GM19324 (cell line): Measurements from ENCODE around the gene TEKT1.
"Not testable (repeated sequence)": the region's sequence is repeated elsewhere in the genome, so short reads cannot be mapped to it uniquely, and the experiment has no call there.

Source experiments
- ATAC-seq: cut with Tn5 transposase; IDR thresholded peaks from one replicate; pipeline ENCODE4 v1.9.1; 2021; ENCODE audit warnings: mild to moderate bottlenecking, moderate library complexity; ENCODE audit not compliant: unreplicated experiment, low FRiP score

The TEKT1 gene

DNA sequence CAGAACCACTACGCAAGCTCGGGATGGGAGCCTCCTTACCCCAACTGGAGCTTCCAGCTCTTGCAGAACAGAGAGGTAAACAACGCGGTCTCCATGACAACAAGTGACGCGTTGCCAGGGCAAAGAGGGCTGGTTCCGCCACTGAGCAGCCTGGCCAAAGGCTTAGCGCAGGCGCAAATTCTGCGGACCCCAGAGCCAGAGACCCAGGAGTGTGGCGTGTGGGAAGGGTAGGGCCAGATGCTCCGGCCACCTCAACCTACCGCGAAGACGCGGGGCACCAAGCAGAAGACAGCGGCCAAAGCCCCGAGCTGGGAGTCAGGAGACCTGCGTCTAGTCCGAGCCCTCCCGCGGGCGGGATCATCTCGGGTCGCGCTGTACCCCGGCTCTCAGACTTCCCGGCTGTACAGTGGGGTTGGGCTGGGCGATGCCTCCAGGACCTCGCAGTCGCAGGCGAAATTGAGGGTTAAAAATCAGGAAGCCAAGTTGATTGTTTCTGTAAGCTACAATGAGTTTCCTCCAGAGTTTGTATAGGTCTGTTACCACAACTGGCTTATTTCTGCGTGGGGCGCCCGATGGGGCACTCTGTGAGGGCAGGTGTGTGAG lies at the start of gene TEKT1:
TEKT1 (minus strand) TSS at position 69 of the 603 bp plus-strand sequence. CDS start 1,353 bp downstream, outside the sequence.
- no peak for ATAC-seq

DNA sequence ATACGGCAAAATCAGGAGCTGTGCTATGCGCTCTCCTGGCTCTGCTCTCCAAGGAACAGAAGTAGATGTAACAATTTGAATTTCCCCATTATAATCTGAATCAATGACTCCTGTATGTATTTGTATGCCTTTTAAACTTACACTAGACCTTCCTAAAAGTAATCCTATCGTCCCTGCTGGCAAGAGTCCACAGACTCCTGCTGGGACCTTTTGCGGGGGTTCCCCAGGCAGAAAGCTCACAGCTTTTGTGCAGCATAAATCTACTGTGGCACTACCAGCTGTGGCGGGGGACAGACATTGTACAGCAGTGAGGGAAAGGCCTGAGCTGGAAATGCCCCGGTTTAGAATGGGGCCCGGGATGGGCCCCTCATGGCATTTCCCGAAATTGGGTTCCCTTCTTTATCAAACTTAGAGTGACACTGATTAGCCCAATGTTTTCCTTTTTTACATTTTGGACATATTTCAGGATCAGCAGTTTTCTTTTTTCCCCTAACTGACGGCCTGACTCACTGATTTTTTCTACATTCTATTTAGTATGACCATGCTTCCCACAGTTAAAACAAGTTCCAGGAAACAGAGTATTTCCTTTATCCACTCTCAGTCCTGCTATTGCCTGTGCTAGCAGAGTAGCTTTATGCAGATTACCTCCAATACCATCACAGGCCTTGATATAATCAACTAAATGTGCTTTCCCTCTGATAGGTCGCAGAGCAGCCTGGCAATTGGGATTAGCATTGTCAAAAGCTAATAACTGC lies 47.9 kb upstream of the TEKT1 start:
- ATAC-seq: not testable (repeated sequence)

DNA sequence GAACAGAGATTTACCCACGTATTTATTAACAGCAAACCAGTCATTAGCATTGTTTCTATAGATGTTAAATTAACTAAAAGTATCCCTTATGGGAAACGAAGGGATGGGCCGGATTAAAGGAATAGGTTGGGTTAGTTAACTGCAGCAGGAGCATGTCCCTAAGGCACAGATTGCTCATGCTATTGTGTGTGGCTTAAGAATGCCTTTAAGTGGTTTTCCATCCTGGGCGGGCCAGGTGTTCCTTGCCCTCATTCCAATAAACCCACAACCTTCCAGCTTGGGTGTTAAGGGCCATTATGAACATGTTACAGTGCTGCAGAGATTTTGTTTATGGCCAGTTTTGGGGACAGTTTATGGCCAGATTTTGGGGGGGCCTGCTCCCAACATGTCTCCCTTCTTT lies 43.7 kb upstream of the TEKT1 start:
- not testable (repeated sequence) for ATAC-seq

DNA sequence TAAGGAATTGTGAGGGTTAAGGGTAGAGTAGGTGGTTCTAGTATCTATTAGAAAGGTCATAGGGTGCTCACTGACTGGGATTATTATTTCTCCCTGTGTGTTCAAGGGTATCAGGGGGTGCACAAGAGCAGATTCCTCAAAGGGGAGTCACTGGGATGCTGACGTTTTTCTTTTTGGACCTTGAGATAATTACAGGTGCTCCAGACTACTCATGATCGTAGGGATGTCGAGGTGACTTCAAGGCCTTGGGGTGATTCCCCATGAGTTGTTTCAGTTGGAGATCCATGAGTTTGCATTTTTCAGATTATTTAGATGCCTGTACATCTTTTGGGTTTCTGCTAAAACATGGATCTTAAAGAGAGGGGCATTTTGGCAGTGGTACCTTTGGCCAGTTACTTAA lies 41.4 kb upstream of the TEKT1 start:
- no peak for ATAC-seq

- ATAC-seq: no peak
Measured at GRCh38 chr17:6870841-6871240, 39.3 kb upstream of the TEKT1 start.

- no peak for ATAC-seq
Measured at GRCh38 chr17:6868582-6868981, 37.1 kb upstream of the TEKT1 start.

DNA sequence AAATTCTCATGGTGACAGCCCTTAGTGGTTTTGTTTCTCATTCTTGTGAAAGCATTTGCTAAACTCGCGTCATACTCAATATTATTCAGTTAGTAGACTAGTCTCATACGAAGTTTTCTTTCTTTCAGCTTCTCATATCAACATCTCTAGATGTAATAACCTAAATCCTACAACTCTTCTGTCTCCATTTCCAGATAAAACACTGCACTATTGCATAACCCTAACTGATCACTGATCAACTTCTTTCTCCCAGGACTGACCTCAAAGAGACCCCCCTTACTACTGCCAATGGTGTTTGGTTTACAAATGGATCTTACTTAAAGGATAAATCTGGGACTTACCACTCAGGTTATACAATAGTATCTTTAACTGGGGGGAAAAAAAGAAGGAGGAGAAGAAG lies 36.3 kb upstream of the TEKT1 start:
- no peak for ATAC-seq

DNA sequence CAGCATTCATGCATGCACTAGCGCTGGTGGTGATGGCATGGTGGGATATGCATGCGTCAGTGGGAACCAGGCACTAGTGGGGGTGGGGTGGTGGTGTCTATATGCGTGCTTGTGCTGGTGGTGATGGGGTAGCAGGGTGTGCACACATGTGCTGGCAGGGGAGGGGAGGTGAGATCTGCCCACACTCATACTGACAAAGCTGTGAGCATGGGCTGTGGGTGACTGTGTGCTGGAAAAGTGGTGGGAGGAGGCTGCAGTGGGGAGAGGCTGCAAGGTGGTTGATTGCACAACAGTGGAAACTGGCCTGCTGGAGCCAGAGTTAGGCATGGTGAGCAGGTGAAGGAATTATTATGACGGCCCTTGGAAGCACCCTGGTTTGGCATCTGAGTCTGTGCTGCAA lies 31.3 kb upstream of the TEKT1 start:
- ATAC-seq: no peak

GRCh38 chr17:6862122-6862521 lies 30.6 kb upstream of the TEKT1 start:
- ATAC-seq: no peak

DNA sequence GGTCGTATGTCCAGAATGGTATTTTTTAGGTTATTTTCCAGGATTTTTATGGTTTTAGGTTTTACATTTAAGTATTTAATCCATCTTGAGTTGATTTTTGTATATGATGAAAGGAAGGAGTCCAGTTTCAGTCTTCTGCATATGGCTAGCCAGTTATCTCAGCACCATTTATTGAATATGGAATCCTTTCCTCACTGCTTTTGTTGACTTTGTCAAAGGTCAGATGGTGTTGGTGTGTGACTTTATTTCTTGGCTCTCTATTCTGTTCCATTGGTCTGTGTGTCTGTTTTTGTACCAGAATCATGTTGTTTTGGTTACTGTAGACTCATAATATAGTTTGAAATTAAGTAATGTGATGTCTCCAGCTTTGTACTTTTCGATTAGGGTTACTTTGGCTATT lies 26.4 kb upstream of the TEKT1 start:
- ATAC-seq: no peak

DNA sequence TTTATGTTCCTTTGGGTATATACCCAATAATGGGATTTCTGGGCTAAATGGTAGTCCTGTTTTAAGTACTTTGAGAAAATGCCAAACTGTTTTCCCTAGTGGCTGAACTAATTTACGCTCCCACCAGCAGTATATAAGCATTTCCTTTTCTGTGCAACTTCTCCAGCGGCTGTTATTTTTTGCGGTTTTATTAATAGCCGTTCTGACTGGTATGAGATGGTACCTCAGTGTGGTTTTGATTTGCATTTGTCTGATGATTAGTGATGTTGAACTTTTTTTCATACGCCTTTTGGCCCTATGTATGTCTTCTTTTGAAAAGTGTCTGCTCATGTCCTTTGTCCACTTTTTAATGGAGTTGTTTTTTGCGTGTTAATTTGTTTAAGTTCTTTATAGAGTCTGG lies 25.8 kb upstream of the TEKT1 start:
- ATAC-seq: no peak

- ATAC-seq: no peak
Measured at GRCh38 chr17:6856051-6856450, 24.5 kb upstream of the TEKT1 start.

GRCh38 chr17:6853764-6854442 lies 22.4 kb upstream of the TEKT1 start:
- ATAC-seq: no peak

GRCh38 chr17:6848545-6849179 lies 17.1 kb upstream of the TEKT1 start:
- ATAC-seq: not testable (repeated sequence)

- ATAC-seq: not testable (repeated sequence)
Measured at GRCh38 chr17:6846138-6846537, 14.6 kb upstream of the TEKT1 start.

- ATAC-seq: not testable (repeated sequence)
Measured at GRCh38 chr17:6844406-6844805, 12.9 kb upstream of the TEKT1 start.

DNA sequence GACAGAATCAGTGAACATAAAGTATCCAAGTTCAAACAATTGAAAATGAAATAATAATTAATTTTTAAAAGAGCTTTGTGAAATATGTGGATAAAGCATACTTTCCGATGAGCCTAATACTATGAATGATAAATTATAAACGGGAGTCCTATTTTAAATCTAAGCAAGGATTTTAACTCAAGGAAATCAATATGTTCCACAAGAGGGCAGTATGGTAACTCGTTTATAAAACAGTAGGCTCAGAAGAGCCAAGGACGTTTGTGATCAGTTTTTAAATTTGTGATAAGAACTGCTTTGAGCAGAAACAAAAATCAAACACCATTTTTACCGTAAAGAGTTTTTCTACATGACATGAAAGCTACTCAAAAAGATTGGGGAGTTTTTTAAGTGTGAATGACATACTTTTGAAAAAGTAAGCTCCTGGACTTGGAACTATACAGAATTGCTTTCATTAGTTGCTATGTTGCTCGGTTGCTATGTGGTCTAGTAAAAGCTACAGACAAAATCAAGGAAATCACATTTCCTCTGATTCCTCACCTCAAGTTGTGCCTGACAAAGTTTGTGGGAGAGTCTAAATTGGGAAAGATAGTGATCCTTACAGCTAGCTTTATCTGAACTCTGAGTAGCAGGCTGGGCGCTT lies 11.8 kb upstream of the TEKT1 start:
- no peak for ATAC-seq

GRCh38 chr17:6841769-6842168 lies 10.2 kb upstream of the TEKT1 start:
- not testable (repeated sequence) for ATAC-seq

GRCh38 chr17:6830383-6830986 lies 1.0 kb downstream of the TEKT1 start:
- no peak for ATAC-seq

DNA sequence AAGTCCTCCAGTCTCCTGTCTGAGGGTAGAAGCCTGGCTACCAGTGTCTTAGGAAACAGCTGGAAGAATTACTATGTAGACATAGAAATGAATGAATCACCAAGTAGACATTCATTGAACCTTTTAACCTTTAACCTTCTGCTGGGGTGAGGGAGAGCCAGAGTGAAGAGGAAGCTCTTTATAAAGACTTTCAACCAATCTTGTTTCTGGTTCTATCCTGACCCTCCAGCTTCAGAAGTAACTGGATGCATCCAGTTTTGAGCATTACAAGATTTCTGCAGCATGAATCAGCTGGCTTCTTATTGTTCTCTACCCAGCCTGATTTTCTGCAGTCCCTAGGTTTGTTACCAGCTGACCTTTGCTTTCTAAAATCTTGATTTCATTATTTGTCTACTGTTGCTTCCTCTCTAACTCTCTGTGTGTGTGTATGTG lies 8.5 kb downstream of the TEKT1 start:
- ATAC-seq: no peak
